WERI-Rb-1 (cell line): ENCODE data around the gene SNAP29.

Source experiments
- DNase-seq: peaks from one replicate; pipeline ENCODE4 v3.0.0-alpha.2; 2020
- H3K27ac ChIP-seq: fragments of 250-450 bp; sonication (Bioruptor Pico); 2 replicates; pipeline ENCODE4 v1.5.1; 2020; ENCODE audit warnings: mild to moderate bottlenecking, moderate library complexity
- H3K27me3 ChIP-seq: fragments of 250-450 bp; sonication (Bioruptor Pico); 2 replicates; pipeline ENCODE4 v1.5.1; 2021; ENCODE audit warnings: mild to moderate bottlenecking, low read depth, moderate library complexity; ENCODE audit not compliant: insufficient read depth, severe bottlenecking
- H3K36me3 ChIP-seq: fragments of 250-450 bp; sonication (Bioruptor Pico); 2 replicates; pipeline ENCODE4 v1.5.1; 2020; ENCODE audit warnings: mild to moderate bottlenecking, moderate library complexity
- H3K4me3 ChIP-seq: 2 replicates; pipeline ENCODE4 v1.5.1; 2011; ENCODE audit warnings: low read depth, mild to moderate bottlenecking, control low read depth, low read length
- H3K9me3 ChIP-seq: fragments of 250-450 bp; sonication (Bioruptor Pico); 2 replicates; pipeline ENCODE4 v1.5.1; 2021; ENCODE audit warnings: mild to moderate bottlenecking, moderate library complexity; ENCODE audit not compliant: severe bottlenecking
- TF ChIP-seq, protein P1 (sequence below): IDR thresholded peaks from 2 replicates; pipeline ENCODE4 v1.5.1; 2011; ENCODE audit warnings: low read depth, mild to moderate bottlenecking, control low read depth, inconsistent platforms, low read length

SNAP29 gene

GRCh38 chr22:20839837-20840645 is 18.8 kb upstream of the SNAP29 start:
- DNase-seq = no peak
- no peaks in the 10 kb centered on the region for H3K36me3 ChIP-seq
- no peak overlapping the region for H3K4me3 ChIP-seq
- TF ChIP-seq, protein P1, sequence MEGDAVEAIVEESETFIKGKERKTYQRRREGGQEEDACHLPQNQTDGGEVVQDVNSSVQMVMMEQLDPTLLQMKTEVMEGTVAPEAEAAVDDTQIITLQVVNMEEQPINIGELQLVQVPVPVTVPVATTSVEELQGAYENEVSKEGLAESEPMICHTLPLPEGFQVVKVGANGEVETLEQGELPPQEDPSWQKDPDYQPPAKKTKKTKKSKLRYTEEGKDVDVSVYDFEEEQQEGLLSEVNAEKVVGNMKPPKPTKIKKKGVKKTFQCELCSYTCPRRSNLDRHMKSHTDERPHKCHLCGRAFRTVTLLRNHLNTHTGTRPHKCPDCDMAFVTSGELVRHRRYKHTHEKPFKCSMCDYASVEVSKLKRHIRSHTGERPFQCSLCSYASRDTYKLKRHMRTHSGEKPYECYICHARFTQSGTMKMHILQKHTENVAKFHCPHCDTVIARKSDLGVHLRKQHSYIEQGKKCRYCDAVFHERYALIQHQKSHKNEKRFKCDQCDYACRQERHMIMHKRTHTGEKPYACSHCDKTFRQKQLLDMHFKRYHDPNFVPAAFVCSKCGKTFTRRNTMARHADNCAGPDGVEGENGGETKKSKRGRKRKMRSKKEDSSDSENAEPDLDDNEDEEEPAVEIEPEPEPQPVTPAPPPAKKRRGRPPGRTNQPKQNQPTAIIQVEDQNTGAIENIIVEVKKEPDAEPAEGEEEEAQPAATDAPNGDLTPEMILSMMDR = no peak
- H3K9me3 ChIP-seq = no peaks in the 10 kb centered on the region
- H3K27me3 ChIP-seq = no peaks in the 10 kb centered on the region
- H3K27ac ChIP-seq = no peak overlapping the region

GRCh38 chr22:20840646-20841371 is 18.0 kb upstream of the SNAP29 start:
- no peak for DNase-seq
- no peaks in the 10 kb centered on the region for H3K9me3 ChIP-seq
- no peaks in the 10 kb centered on the region for H3K36me3 ChIP-seq
- TF ChIP-seq, protein P1 = no peak
- H3K27ac ChIP-seq = no peak overlapping the region
- no peak overlapping the region for H3K4me3 ChIP-seq
- H3K27me3 ChIP-seq = no peaks in the 10 kb centered on the region

- Histone ChIP-seq H3K9me3 (no peaks in the 10 kb centered on the region), H3K27ac (no peak overlapping the region), H3K36me3 (no peaks in the 10 kb centered on the region), H3K27me3 (no peaks in the 10 kb centered on the region), H3K4me3 (no peak overlapping the region)
- TF ChIP-seq, protein P1 = no peak
- DNase-seq = no peak
Observed at GRCh38 chr22:20843501-20843900, 15.3 kb upstream of the SNAP29 start.

DNA sequence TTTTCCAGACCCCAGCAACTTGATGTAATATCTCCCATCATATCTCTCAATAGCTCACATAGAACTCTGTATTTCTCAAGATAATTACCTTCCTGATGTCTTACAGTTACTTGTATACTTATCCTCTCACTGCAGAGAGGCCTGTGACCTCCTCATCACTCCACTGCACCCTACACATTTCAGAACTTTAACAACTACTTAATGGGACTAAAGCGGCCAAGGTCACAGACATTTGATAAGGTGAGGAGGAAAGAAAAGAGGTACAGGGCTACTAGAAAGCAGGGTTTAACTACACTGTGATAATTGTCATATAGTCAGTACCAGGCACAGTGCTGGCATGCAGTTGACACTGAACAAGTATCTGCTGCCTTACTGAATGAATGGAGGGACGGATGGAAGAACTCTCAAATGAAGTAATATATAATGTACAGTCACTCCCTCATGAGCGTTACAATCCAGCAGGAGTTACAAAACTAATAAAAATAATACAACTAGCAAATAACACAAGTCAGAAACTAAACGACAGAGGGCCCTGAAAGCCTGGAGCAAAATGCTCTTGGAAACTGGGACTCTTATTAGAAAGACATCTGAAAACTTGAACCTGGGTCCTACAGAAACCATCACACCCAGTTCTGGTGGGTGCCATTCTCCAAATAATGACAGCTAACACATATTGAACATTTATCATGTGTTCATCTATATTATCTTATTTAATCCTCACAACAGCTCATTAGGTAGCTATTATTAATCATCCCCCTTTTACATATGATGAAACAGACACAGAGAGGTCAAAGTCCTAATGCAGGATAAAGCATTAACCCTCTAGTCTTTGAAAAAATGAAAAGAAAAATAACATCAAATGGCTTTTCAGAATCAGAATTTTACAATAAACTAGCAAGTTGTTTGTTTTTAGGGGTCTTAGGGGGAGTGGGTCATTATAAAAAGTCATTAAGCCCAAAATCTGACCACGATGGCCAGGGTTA is 14.5 kb upstream of the SNAP29 start:
- H3K36me3 ChIP-seq = no peaks in the 10 kb centered on the region
- TF ChIP-seq, protein P1 = no peak
- no peaks in the 10 kb centered on the region for H3K9me3 ChIP-seq
- no peak overlapping the region for H3K27ac ChIP-seq
- no peaks in the 10 kb centered on the region for H3K27me3 ChIP-seq
- DNase-seq = no peak
- no peak overlapping the region for H3K4me3 ChIP-seq

DNA sequence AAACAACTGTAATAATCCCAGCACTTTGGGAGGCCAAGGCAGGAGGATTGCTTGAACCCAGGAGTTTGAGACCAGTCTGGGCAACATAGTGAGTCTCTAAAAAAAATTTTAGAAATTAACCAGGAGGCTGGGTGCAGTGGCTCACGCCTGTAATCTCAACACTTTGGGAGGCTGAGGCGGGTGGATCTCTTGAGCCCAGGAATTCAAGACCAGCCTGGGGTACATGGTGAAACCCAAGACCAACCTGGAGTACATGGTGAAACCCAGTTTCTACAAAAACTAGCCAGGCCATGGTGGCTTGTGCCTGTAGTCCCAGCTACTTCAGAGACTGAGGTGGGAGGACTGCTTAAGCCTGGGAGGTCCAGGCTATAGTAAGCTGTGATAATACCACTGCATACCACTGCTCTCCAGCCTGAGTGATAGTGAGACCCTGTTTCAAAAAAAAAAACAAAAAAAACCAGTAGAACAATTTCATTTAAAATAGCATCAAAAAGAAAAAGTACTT is 11.4 kb upstream of the SNAP29 start:
- H3K36me3 ChIP-seq = no peaks in the 10 kb centered on the region
- no peak overlapping the region for H3K4me3 ChIP-seq
- H3K27ac ChIP-seq = no peak overlapping the region
- TF ChIP-seq, protein P1 = no peak
- DNase-seq = no peak
- no peaks in the 10 kb centered on the region for H3K9me3 ChIP-seq
- H3K27me3 ChIP-seq = no peaks in the 10 kb centered on the region
